Rectal smooth muscle tissue (tissue), 1 donor: Measurements from ENCODE around the gene MNS1.
"Not testable (repeated sequence)": the region's sequence is repeated elsewhere in the genome, so short reads cannot be mapped to it uniquely, and the experiment has no call there.

Experiments used
- H3K27ac ChIP-seq: one replicate; pipeline ENCODE4 v1.7.0; 2013; ENCODE audit warnings: low read depth, low read length, inconsistent platforms
- H3K27me3 ChIP-seq: one replicate; pipeline ENCODE4 v1.7.0; 2013; ENCODE audit warnings: low read length; ENCODE audit not compliant: control insufficient read depth, insufficient read depth
- H3K36me3 ChIP-seq: one replicate; pipeline ENCODE4 v1.7.0; 2013; ENCODE audit warnings: low read length; ENCODE audit not compliant: control insufficient read depth, insufficient read depth
- H3K4me1 ChIP-seq: one replicate; pipeline ENCODE4 v1.7.0; 2013; ENCODE audit warnings: low read length; ENCODE audit not compliant: control insufficient read depth, insufficient read depth
- H3K4me3 ChIP-seq: one replicate; pipeline ENCODE4 v1.7.0; 2013; ENCODE audit warnings: low read length
- H3K9ac ChIP-seq: one replicate; pipeline ENCODE4 v1.7.0; 2013; ENCODE audit warnings: low read length

Gene MNS1

GRCh38 chr15:56464893-56465520 lies at the start of gene MNS1:
Gene MNS1 (minus strand): TSS chr15:56465137. CDS start chr15:56464972, 165 bp downstream.
- Histone ChIP-seq H3K9ac (no peak within 1 kb of the TSS), H3K36me3 (no peaks in the 10 kb centered on the region), H3K27ac (no peak within 1 kb of the TSS), H3K27me3 (no peaks in the 10 kb centered on the region), H3K4me1 (no peaks in the 10 kb centered on the region), H3K4me3 (peak within 1 kb of the TSS; percentile 82)

- no peak overlapping the region for H3K27ac ChIP-seq
- no peak overlapping the region for H3K9ac ChIP-seq
- no peak overlapping the region for H3K4me3 ChIP-seq
- H3K4me1 ChIP-seq, result no peaks in the 10 kb centered on the region
- no peaks in the 10 kb centered on the region for H3K36me3 ChIP-seq
- no peaks in the 10 kb centered on the region for H3K27me3 ChIP-seq
Observed at GRCh38 chr15:56496635-56497034, 31.7 kb upstream of the MNS1 start.

- Histone ChIP-seq H3K27ac (no peak overlapping the region), H3K36me3 (no peaks in the 10 kb centered on the region), H3K9ac (no peak overlapping the region), H3K4me1 (no peaks in the 10 kb centered on the region), H3K4me3 (no peak overlapping the region), H3K27me3 (no peaks in the 10 kb centered on the region)
Observed at GRCh38 chr15:56495533-56495932, 30.6 kb upstream of the MNS1 start.

- H3K27ac ChIP-seq, result no peak overlapping the region
- H3K9ac ChIP-seq, result no peak overlapping the region
- no peak overlapping the region for H3K4me3 ChIP-seq
- no peaks in the 10 kb centered on the region for H3K27me3 ChIP-seq
- no peaks in the 10 kb centered on the region for H3K4me1 ChIP-seq
- no peaks in the 10 kb centered on the region for H3K36me3 ChIP-seq
Observed at GRCh38 chr15:56495053-56495452, 30.1 kb upstream of the MNS1 start.

GRCh38 chr15:56492791-56493555 lies 28.0 kb upstream of the MNS1 start:
- Histone ChIP-seq H3K9ac (no peak overlapping the region), H3K27me3 (no peaks in the 10 kb centered on the region), H3K4me1 (no peaks in the 10 kb centered on the region), H3K36me3 (no peaks in the 10 kb centered on the region), H3K27ac (no peak overlapping the region), H3K4me3 (no peak overlapping the region)

GRCh38 chr15:56492236-56492635 lies 27.3 kb upstream of the MNS1 start:
- H3K9ac ChIP-seq, result no peak overlapping the region
- H3K4me1 ChIP-seq, result no peaks in the 10 kb centered on the region
- H3K4me3 ChIP-seq, result no peak overlapping the region
- no peaks in the 10 kb centered on the region for H3K36me3 ChIP-seq
- H3K27me3 ChIP-seq, result no peaks in the 10 kb centered on the region
- H3K27ac ChIP-seq, result no peak overlapping the region

- no peak overlapping the region for H3K4me3 ChIP-seq
- no peaks in the 10 kb centered on the region for H3K36me3 ChIP-seq
- H3K4me1 ChIP-seq, result no peaks in the 10 kb centered on the region
- no peak overlapping the region for H3K27ac ChIP-seq
- no peaks in the 10 kb centered on the region for H3K27me3 ChIP-seq
- no peak overlapping the region for H3K9ac ChIP-seq
Observed at GRCh38 chr15:56491110-56491722, 26.3 kb upstream of the MNS1 start.

GRCh38 chr15:56490461-56490860 lies 25.5 kb upstream of the MNS1 start:
- Histone ChIP-seq H3K36me3 (no peaks in the 10 kb centered on the region), H3K27me3 (no peaks in the 10 kb centered on the region), H3K4me3 (no peak overlapping the region), H3K9ac (no peak overlapping the region), H3K27ac (no peak overlapping the region), H3K4me1 (no peaks in the 10 kb centered on the region)

- not testable (repeated sequence) for H3K36me3 ChIP-seq, H3K27me3 ChIP-seq
Observed at GRCh38 chr15:56486206-56486605, 21.3 kb upstream of the MNS1 start.

GRCh38 chr15:56485426-56485825 lies 20.5 kb upstream of the MNS1 start:
- not testable (repeated sequence) for H3K4me1 ChIP-seq, H3K27ac ChIP-seq, H3K36me3 ChIP-seq, H3K4me3 ChIP-seq, H3K9ac ChIP-seq, H3K27me3 ChIP-seq

More at GRCh38 chr15:56486206-56486605, 21.3 kb upstream of the MNS1 start:
- H3K9ac ChIP-seq, H3K27ac ChIP-seq, H3K4me3 ChIP-seq, H3K4me1 ChIP-seq: not testable (repeated sequence)

- no peak overlapping the region for H3K9ac ChIP-seq
- H3K27me3 ChIP-seq, result no peaks in the 10 kb centered on the region
- no peaks in the 10 kb centered on the region for H3K36me3 ChIP-seq
- H3K4me1 ChIP-seq, result no peaks in the 10 kb centered on the region
- no peak overlapping the region for H3K27ac ChIP-seq
- H3K4me3 ChIP-seq, result no peak overlapping the region
Observed at GRCh38 chr15:56484287-56484686, 19.4 kb upstream of the MNS1 start.

- no peak overlapping the region for H3K4me3 ChIP-seq
- H3K27me3 ChIP-seq, result no peaks in the 10 kb centered on the region
- no peak overlapping the region for H3K9ac ChIP-seq
- no peaks in the 10 kb centered on the region for H3K36me3 ChIP-seq
- no peaks in the 10 kb centered on the region for H3K4me1 ChIP-seq
- H3K27ac ChIP-seq, result no peak overlapping the region
Observed at GRCh38 chr15:56475351-56475750, 10.4 kb upstream of the MNS1 start.
